Colonic mucosa (tissue), 4 donors: ENCODE results near the gene FGF1. TPM values are rescaled to one million over a fixed set of nuclear protein-coding genes. Genes with fewer than 3 reads are reported as not detected.

Experiments used
- DNase-seq: peaks from one replicate; pipeline ENCODE4 v3.0.0-alpha.2; 2020
- H3K27ac ChIP-seq: fragments of 200-600 bp; one replicate; pipeline ENCODE4 v1.8.0; 2021
- H3K27me3 ChIP-seq: fragments of 200-600 bp; one replicate; pipeline ENCODE4 v1.8.0; 2021
- H3K36me3 ChIP-seq: fragments of 200-600 bp; one replicate; pipeline ENCODE4 v1.8.0; 2021
- H3K4me1 ChIP-seq: fragments of 200-600 bp; one replicate; pipeline ENCODE4 v1.8.0; 2021; ENCODE audit warnings: mild to moderate bottlenecking
- H3K4me3 ChIP-seq: fragments of 200-600 bp; one replicate; pipeline ENCODE4 v1.8.0; 2021
- H3K9ac ChIP-seq, 2 donors: one replicate each; pipeline ENCODE4 v1.7.0; 2013; ENCODE audit warnings: control low read depth in 2 of 2, low read depth in 2 of 2, low read length in 2 of 2
- H3K9me3 ChIP-seq: fragments of 200-600 bp; one replicate; pipeline ENCODE4 v1.8.0; 2021
- CTCF ChIP-seq: fragments of 200-600 bp; IDR thresholded peaks from one replicate; pipeline ENCODE4 v1.8.0; 2022; ENCODE audit warnings: antibody characterized with exemption, mild to moderate bottlenecking
- intact Hi-C: fragments of 100-400 bp; cut with DNase I; formaldehyde crosslinking; loops from one replicate; pipeline ENCODE4 v1.14.1; 2022
- total RNA-seq, 2 donors: library from RNA; stranded (reverse); fragmentation: NEBNext Ultra II Directional in 1 of 2; extraction: Animal tissue kit (Norgen Biotek cat#: 25700) in 1 of 2; gene quantifications; one replicate each; pipeline ENCODE4 v1.2.1, GENCODE V29; 2021
- donor health status: healthy.
- donor health status: DM: no; HTN: no; CAD: no.
- donor health status: DM: no; HTN: no; CAD: no.

Gene FGF1
- total RNA-seq, 2 donors from 2014 or later: 0.90 TPM; not detected in 1

GRCh38 chr5:142611154-142611553 is 74.7 kb downstream of the FGF1 start:
- no peaks in the 10 kb centered on the region for H3K9me3 ChIP-seq
- intact Hi-C loops: loop anchor here (2.0 kb wide), 1 partner anchor 88 kb away; no protein-coding TSS in a partner anchor
- H3K4me1 ChIP-seq: no peaks in the 10 kb centered on the region
- no peak overlapping the region for H3K27ac ChIP-seq
- peak; percentile 75 for DNase-seq
- H3K4me3 ChIP-seq: no peak overlapping the region
- H3K27me3 ChIP-seq: no peaks in the 10 kb centered on the region
- peak; percentile 79 for TF ChIP-seq CTCF
- no peak overlapping the region for H3K9ac ChIP-seq
- H3K36me3 ChIP-seq: no peaks in the 10 kb centered on the region

GRCh38 chr5:142610176-142611001 is 75.5 kb downstream of the FGF1 start:
- TF ChIP-seq CTCF: no peak
- Histone ChIP-seq H3K9me3 (no peaks in the 10 kb centered on the region), H3K27me3 (no peaks in the 10 kb centered on the region), H3K9ac (no peak overlapping the region), H3K4me3 (no peak overlapping the region), H3K4me1 (no peaks in the 10 kb centered on the region), H3K36me3 (no peaks in the 10 kb centered on the region), H3K27ac (no peak overlapping the region)
- intact Hi-C loops: loop anchor here (2.0 kb wide), 1 partner anchor 88 kb away; no protein-coding TSS in a partner anchor
- DNase-seq: no peak

- H3K27me3 ChIP-seq: no peaks in the 10 kb centered on the region
- no peaks in the 10 kb centered on the region for H3K9me3 ChIP-seq
- no peak for DNase-seq
- no peaks in the 10 kb centered on the region for H3K4me1 ChIP-seq
- no peak overlapping the region for H3K27ac ChIP-seq
- intact Hi-C loops: no loop called here
- no peak for TF ChIP-seq CTCF
- no peak overlapping the region for H3K4me3 ChIP-seq
- no peak overlapping the region for H3K9ac ChIP-seq
- H3K36me3 ChIP-seq: no peaks in the 10 kb centered on the region
These were observed 76.7 kb downstream of the FGF1 start for GRCh38 chr5:142609142-142609541.

- no peak for TF ChIP-seq CTCF
- no peaks in the 10 kb centered on the region for H3K4me1 ChIP-seq
- H3K27me3 ChIP-seq: no peaks in the 10 kb centered on the region
- DNase-seq: no peak
- H3K9me3 ChIP-seq: no peaks in the 10 kb centered on the region
- no peak overlapping the region for H3K4me3 ChIP-seq
- H3K9ac ChIP-seq: no peak overlapping the region
- H3K36me3 ChIP-seq: no peaks in the 10 kb centered on the region
- H3K27ac ChIP-seq: no peak overlapping the region
- intact Hi-C loops: no loop called here
These were observed 77.8 kb downstream of the FGF1 start for GRCh38 chr5:142608081-142608480.

GRCh38 chr5:142605611-142606010 is 80.3 kb downstream of the FGF1 start:
- H3K36me3 ChIP-seq: no peaks in the 10 kb centered on the region
- H3K4me3 ChIP-seq: no peak overlapping the region
- H3K27me3 ChIP-seq: no peaks in the 10 kb centered on the region
- H3K9ac ChIP-seq: no peak overlapping the region
- no peak for DNase-seq
- no peaks in the 10 kb centered on the region for H3K9me3 ChIP-seq
- intact Hi-C loops: no loop called here
- H3K4me1 ChIP-seq: no peaks in the 10 kb centered on the region
- no peak for TF ChIP-seq CTCF
- no peak overlapping the region for H3K27ac ChIP-seq
